Fibroblast of mammary gland (primary cell): ENCODE measurements around the gene HMGB2.

Experiments used
- DNase-seq: peaks from one replicate; pipeline ENCODE4 v3.0.0-alpha.2; 2010; ENCODE audit warnings: low read depth
- H3K4me3 ChIP-seq: 2 replicates; pipeline ENCODE4 v1.5.1; 2011; ENCODE audit warnings: low read depth, mild to moderate bottlenecking, low read length, moderate library complexity; ENCODE audit not compliant: control insufficient read depth
- TF ChIP-seq, protein P1 (sequence below): conservative IDR thresholded peaks from 2 replicates; pipeline ENCODE4 v1.5.1; 2011; ENCODE audit warnings: low read depth, low read length, inconsistent platforms; ENCODE audit not compliant: control insufficient read depth, insufficient read depth

HMGB2 gene

DNA sequence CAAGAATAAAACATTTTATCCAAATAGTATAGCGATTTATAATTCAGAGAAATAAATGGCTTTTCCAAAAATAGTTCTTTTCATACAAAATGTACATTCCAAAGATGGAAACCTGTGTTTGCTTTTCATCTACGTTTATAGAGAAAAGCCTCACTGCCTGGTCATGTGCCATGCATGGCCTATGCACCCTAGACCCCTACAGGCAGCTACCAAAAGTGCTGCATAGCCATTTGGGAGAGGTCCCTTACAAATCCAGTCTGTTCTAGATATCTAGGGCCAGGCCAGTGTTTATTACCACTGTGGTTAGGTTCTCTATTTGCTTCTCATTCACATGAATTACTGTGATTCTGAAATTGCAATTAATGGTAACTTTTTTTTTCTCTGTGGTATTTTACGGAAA, 17.2 kb downstream of the HMGB2 start:
- TF ChIP-seq, protein P1, sequence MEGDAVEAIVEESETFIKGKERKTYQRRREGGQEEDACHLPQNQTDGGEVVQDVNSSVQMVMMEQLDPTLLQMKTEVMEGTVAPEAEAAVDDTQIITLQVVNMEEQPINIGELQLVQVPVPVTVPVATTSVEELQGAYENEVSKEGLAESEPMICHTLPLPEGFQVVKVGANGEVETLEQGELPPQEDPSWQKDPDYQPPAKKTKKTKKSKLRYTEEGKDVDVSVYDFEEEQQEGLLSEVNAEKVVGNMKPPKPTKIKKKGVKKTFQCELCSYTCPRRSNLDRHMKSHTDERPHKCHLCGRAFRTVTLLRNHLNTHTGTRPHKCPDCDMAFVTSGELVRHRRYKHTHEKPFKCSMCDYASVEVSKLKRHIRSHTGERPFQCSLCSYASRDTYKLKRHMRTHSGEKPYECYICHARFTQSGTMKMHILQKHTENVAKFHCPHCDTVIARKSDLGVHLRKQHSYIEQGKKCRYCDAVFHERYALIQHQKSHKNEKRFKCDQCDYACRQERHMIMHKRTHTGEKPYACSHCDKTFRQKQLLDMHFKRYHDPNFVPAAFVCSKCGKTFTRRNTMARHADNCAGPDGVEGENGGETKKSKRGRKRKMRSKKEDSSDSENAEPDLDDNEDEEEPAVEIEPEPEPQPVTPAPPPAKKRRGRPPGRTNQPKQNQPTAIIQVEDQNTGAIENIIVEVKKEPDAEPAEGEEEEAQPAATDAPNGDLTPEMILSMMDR, result peak; percentile 32
- H3K4me3 ChIP-seq, result no peak overlapping the region
- DNase-seq, result no peak

DNA sequence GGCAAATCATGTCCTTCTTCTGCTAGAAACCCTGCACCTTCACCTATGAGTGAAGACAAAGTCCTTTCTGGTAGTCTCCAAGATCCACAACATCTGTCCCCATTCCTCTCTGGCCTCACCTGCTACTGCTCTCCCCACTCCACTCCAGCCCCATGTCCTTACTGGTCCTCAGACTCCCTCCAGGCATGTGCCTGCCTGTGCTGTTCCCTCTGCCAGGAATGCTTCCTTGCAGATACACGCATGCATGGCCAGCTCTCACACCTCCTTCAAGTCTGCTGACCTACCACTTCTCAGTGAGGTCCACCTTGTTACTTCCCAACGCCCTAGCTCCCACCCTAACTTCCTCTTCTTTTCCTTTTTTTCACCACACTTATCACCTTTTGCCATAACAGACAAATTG, 18.1 kb downstream of the HMGB2 start:
- no peak for DNase-seq
- H3K4me3 ChIP-seq, result no peak overlapping the region
- TF ChIP-seq, protein P1, result no peak

DNA sequence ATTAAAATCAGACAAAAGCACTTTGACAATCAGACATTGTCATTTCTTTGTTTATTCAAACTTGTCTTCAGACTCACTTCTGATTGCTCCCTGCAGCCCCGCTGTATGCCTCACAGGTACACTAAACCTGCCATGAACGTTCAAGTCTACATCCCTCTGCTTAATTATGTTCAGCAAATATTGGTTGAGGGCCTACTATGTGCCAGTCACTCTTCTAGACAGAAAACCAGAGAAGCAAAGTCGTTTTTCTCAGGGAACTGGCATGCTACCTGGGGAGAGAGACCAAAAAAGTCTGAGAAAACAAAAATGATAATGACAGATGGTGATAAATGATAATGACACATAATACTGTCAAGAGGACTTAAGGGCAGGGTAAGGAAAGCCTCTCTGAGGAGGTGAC, 19.4 kb downstream of the HMGB2 start:
- TF ChIP-seq, protein P1, result no peak

DNA sequence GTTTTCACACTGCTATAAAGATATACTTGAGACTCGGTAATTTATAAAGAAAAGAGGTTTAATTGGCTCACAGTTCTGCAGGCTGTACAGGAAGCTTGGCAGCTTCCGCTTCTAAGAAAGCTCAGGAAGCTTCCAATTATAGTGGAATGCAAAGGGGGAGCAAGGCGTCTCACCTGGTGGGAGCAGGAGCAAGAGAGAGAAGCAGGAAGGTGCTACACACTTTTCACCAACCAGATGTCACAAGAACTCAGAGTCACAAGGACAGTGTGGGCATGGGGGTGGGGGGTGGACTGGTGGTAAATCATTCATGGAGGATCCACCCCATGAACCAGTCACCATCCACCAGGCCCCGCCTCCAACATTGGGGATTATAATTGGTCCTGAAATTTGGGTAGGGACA, 22.8 kb downstream of the HMGB2 start:
- no peak for DNase-seq
- no peak overlapping the region for H3K4me3 ChIP-seq
- TF ChIP-seq, protein P1, result no peak

More for the DNA sequence above, 19.4 kb downstream of the HMGB2 start:
- no peak overlapping the region for H3K4me3 ChIP-seq
- no peak for DNase-seq

DNA sequence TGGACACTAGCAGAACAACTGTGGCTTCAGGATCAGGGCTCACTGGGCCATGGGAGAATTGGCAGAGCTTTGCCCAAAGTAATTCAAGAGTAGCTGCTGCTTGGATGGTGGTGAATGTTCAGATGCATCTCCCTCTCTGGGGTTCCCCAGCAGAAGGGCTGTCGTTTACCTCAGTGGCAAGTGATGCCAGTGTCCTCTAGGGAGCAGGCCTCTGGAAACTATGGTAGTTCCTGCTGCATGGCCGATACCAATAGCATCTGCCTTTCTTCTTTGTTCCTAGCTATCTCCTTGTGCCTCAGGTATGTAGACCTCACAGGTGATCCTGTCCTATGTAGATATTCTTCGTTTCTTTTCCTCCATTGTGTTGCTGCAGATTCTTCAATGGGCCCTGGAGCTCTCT, 26.4 kb downstream of the HMGB2 start:
- DNase-seq, result no peak
- TF ChIP-seq, protein P1, result no peak
- H3K4me3 ChIP-seq, result no peak overlapping the region

DNA sequence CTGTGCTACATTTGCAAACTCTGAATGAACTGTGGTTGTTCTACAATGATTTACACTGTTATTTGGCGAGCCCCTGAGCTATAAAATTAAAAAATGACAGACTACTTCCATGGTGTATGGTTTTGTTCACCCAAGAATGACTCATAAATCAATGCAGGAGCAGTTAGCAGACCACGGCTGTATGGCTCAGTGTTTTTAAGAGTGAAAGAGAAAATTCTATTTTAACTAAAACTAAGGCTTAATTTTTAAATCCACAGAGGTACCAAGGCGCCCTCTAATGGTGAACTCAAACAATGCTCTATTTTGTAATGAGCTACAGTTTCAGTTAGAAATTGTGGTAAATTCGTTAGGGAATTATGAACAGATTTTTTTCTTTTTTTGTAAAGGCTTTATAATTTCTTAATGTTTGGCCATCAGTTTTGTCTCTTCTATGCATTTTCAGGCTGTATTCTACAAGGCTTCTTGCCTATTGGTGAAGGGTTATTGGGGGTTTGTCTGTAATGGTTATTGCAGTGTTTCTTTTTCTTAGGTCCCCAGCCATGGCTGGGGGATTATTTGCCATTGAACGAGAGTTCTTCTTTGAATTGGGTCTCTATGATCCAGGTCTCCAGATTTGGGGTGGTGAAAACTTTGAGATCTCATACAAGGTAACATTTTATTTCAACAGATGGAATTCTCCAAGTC, 32.5 kb downstream of the HMGB2 start:
- TF ChIP-seq, protein P1, result peak; percentile 77

More for the DNA sequence above, 32.5 kb downstream of the HMGB2 start:
- no peak overlapping the region for H3K4me3 ChIP-seq
- peak; percentile 75 for DNase-seq
